AG04450 (cell line): ENCODE measurements around the gene PAX6. TPM values are rescaled to one million over a fixed set of nuclear protein-coding genes. Genes with fewer than 3 reads are reported as not detected.
"Not testable (repeated sequence)": the region's sequence is repeated elsewhere in the genome, so short reads cannot be mapped to it uniquely, and the experiment has no call there.

ENCODE experiments used
- CTCF ChIA-PET: fragments of 300-600, 350-600 bp; formaldehyde crosslinking; extraction: SDS; loops from one replicate; lab custom pipeline; 2022; ENCODE audit warnings: antibody characterized with exemption, inconsistent platforms; lab: Charles Lee
- POLR2A ChIA-PET: fragments of 350-600 bp; formaldehyde crosslinking; extraction: SDS; loops from one replicate; lab custom pipeline; 2021; ENCODE audit warnings: antibody characterized with exemption, inconsistent platforms; lab: Yijun Ruan, JAX
- DNase-seq: peaks from one replicate; pipeline ENCODE4 v3.0.0-alpha.2; 2011; ENCODE audit warnings: low read depth, low spot score
- H3K27ac ChIP-seq: one replicate; pipeline ENCODE4 v1.5.1; 2012; ENCODE audit warnings: low read depth, low read length, control low read depth
- H3K27me3 ChIP-seq: one replicate; pipeline ENCODE4 v1.6.0; 2012; ENCODE audit warnings: low read length; ENCODE audit not compliant: control insufficient read depth, insufficient read depth
- H3K4me3 ChIP-seq: 2 replicates; pipeline ENCODE4 v1.5.1; 2011; ENCODE audit warnings: mild to moderate bottlenecking, low read depth, low read length, control low read depth
- H3K9me3 ChIP-seq: 2 replicates; pipeline ENCODE4 v1.5.1; 2012; ENCODE audit warnings: low read length; ENCODE audit not compliant: control insufficient read depth, insufficient read depth
- polyA plus RNA-seq: library from polyadenylated mRNA; depleted of rRNA; stranded (reverse); fragments of >200 nt; gene quantifications from 2 replicates; pipeline ENCODE4 v1.2.3, GENCODE V29; 2011
- TF ChIP-seq, protein P1 (sequence below): IDR thresholded peaks from 2 replicates; pipeline ENCODE4 v1.5.1; 2011; ENCODE audit warnings: low read depth, low read length, control low read depth, inconsistent platforms

PAX6 gene
- polyA plus RNA-seq, 1 experiment, result not detected

DNA sequence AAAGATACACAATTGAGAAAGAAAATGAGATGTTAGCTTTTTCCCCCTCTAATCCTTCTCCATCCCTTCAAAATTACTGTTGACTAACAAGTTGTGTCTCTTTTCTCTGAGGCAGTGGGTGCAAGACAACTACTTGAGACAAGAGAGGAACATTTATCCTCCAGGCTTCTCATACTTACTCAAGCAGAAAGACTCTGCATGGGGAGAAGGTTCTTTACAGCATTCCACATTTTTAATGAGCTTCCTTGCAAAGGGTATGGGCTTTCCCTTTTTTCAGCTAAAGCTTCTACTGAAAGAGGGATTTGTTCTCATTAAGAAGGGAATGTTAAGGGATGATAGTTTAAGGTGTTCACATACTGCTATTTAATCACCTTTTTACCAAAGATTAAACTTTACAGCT is 47.8 kb downstream of the PAX6 start:
- H3K27ac ChIP-seq, result no peak overlapping the region
- DNase-seq, result no peak
- no peaks in the 10 kb centered on the region for H3K27me3 ChIP-seq
- no peak overlapping the region for H3K4me3 ChIP-seq
- H3K9me3 ChIP-seq, result no peaks in the 10 kb centered on the region
- ChIA-PET POLR2A (no interaction called here), CTCF (no interaction called here)
- TF ChIP-seq, protein P1, sequence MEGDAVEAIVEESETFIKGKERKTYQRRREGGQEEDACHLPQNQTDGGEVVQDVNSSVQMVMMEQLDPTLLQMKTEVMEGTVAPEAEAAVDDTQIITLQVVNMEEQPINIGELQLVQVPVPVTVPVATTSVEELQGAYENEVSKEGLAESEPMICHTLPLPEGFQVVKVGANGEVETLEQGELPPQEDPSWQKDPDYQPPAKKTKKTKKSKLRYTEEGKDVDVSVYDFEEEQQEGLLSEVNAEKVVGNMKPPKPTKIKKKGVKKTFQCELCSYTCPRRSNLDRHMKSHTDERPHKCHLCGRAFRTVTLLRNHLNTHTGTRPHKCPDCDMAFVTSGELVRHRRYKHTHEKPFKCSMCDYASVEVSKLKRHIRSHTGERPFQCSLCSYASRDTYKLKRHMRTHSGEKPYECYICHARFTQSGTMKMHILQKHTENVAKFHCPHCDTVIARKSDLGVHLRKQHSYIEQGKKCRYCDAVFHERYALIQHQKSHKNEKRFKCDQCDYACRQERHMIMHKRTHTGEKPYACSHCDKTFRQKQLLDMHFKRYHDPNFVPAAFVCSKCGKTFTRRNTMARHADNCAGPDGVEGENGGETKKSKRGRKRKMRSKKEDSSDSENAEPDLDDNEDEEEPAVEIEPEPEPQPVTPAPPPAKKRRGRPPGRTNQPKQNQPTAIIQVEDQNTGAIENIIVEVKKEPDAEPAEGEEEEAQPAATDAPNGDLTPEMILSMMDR, result no peak

DNA sequence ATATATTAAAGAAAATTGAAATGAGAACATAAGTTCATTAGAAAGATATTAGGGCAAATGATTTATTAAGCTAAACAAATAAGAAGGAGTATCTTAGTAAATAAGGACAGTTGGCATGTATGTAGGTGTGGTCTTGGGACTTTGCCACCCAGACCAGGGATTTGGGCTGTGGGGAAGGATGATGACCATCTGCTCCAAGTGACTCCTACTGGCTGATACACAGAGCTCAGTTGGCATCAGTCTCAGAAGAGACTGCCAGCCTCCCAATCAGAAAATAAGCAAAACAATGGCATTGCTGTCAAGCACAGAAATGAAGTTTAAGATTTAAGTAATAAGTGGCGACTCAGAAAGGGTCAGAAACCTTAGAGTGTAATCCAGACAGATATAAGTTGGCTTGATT is 49.5 kb downstream of the PAX6 start:
- Histone ChIP-seq H3K27me3 (no peaks in the 10 kb centered on the region), H3K27ac (no peak overlapping the region), H3K4me3 (no peak overlapping the region), H3K9me3 (no peaks in the 10 kb centered on the region)
- POLR2A ChIA-PET, result no interaction called here
- CTCF ChIA-PET, result no interaction called here
- TF ChIP-seq, protein P1, result no peak
- no peak for DNase-seq

DNA sequence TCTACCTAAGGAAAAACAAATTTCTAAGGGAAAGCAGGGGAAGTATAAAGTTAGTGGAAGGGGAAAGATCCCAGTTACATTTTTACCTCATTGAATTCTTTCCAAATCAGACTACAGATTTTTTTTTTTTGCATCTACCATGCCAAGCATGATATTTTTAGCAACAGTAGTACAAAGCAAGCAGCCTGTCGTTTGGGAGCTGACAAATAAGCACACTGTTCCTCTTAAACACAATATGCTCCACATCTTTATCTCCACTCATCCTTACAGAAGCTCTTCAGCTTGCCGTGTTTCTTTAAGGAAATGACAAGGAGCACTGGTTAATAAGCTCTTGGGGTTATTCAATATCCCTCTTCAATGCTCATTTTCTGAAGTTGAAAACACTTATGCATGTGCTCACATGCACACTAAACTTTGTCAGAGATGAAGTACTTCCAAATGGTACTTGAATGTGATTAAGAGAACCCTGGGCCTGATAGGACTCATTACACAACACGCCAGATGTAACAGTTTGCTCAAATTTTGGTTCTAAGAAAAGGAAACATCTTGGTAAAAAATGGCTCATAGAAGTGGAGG is 53.8 kb downstream of the PAX6 start:
- DNase-seq, result no peak
- H3K27me3 ChIP-seq, result no peaks in the 10 kb centered on the region

DNA sequence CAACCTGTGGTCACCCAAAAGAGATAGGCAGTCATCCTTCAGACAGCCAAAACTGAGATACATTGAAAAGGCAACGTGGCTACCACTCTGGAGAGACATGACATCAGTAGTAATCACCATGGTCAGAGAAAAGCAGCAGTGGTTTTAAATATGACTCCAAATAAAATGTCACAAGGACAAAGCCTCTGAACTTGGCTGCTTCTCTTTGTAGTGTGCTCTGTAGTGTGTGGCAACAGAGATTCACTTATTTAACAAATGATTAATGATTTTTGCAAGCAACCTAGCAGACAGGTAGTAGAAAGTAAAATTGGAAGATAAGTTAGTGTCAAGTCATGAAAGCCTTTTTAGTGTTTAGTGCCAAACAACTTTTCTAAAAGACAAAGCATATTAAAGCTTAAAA is 63.5 kb downstream of the PAX6 start:
- Histone ChIP-seq H3K27me3 (no peaks in the 10 kb centered on the region), H3K4me3 (no peak overlapping the region), H3K27ac (no peak overlapping the region), H3K9me3 (no peaks in the 10 kb centered on the region)
- TF ChIP-seq, protein P1, result no peak
- ChIA-PET POLR2A (no interaction called here), CTCF (no interaction called here)
- DNase-seq, result no peak

More for the DNA sequence above, 53.8 kb downstream of the PAX6 start:
- Histone ChIP-seq H3K4me3 (no peak overlapping the region), H3K27ac (no peak overlapping the region), H3K9me3 (no peaks in the 10 kb centered on the region)
- TF ChIP-seq, protein P1, result no peak
- ChIA-PET CTCF (no interaction called here), POLR2A (no interaction called here)

DNA sequence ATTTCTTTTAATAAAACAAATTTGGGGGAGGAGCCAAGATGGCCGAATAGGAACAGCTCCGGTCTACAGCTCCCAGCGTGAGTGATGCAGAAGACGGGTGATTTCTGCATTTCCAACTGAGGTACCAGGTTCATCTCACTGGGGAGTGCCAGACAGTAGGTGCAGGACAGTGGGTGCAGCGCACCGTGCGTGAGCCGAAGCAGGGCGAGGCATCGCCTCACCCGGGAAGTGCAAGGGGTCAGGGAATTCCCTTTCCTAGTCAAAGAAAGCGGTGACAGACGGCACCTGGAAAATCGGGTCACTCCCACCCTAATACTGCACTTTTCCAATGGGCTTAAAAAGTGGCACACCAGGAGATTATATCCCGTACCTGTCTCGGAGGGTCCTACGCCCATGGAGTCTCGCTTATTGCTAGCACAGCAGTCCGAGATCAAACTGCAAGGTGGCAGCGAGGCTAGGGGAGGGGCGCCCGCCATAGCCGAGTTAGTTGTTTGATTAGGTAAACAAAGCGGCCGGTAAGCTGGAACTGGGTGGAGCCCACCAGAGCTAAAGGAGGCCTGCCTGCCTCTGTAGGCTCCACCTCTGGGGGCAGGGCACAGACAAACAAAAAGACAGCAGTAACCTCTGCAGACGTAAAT is 70.3 kb downstream of the PAX6 start:
- CTCF ChIA-PET, H3K4me3 ChIP-seq, H3K9me3 ChIP-seq, H3K27me3 ChIP-seq, POLR2A ChIA-PET, DNase-seq, H3K27ac ChIP-seq: not testable (repeated sequence)
